Activated T-helper 2 cell treated with anti-CD3 and anti-CD28 coated beads, Interferon-gamma antibody, Interleukin-2, Interleukin-4, amounts not matched to agents 10 μg/mL and 5 μg/mL and 100 μg/mL, durations not matched to agents 14 hours and 24 hours and 36 hours (primary cell): Measurements from ENCODE around the gene LUZP1. TPM values are rescaled to one million over a fixed set of nuclear protein-coding genes. Genes with fewer than 3 reads are reported as not detected.

ENCODE experiments used
- DNase-seq: peaks from one replicate; pipeline ENCODE4 v3.0.0; 2021; ENCODE audit warnings: low spot score
- H3K27ac Mint-ChIP-seq: one replicate; pipeline ENCODE4 v1.8.0; 2021; ENCODE audit warnings: mixed read lengths
- H3K27me3 Mint-ChIP-seq: one replicate; pipeline ENCODE4 v1.8.0; 2021; ENCODE audit warnings: low read depth, mixed read lengths
- H3K36me3 Mint-ChIP-seq: one replicate; pipeline ENCODE4 v1.8.0; 2021; ENCODE audit warnings: low read depth, mixed read lengths
- H3K4me1 Mint-ChIP-seq: one replicate; pipeline ENCODE4 v1.8.0; 2021; ENCODE audit warnings: low read depth, mixed read lengths
- H3K4me3 Mint-ChIP-seq: one replicate; pipeline ENCODE4 v1.8.0; 2021; ENCODE audit warnings: low read depth, mild to moderate bottlenecking, moderate library complexity, mixed read lengths
- H3K9me3 Mint-ChIP-seq: one replicate; pipeline ENCODE4 v1.8.0; 2021; ENCODE audit warnings: mixed read lengths
- intact Hi-C: fragments of 100-400 bp; cut with micrococcal nuclease; formaldehyde crosslinking; loops from one replicate; pipeline ENCODE4 v1.15.1; 2023
- total RNA-seq: library from RNA; stranded (reverse); gene quantifications from 2 replicates; pipeline ENCODE4 v1.2.3, GENCODE V29; 2022

The LUZP1 gene
- total RNA-seq, 1 donor from 2014 or later = 21.6 TPM

DNA sequence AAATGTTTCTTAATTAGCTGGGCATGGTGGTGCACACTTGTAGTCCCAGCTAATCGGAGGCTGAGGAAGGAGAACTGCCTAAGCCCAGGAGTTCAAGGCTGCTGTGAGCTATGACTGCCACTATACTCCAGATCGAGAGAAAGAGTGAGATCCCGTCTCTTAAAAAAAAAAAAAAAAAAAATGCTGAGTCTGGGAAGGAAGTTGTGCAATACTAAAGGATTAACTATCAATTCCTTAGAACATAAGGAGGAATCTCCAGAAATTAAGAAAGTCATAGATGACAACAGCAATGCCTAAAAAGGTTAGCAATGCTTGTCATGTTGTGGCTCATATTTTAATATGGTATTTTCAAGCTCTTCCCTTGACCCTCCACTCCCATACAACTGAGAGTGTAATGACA, 5.3 kb downstream of the LUZP1 start:
- H3K27me3 Mint-ChIP-seq = peaks cover 2% of the 10 kb centered on the region
- no peaks in the 10 kb centered on the region for H3K9me3 Mint-ChIP-seq
- H3K36me3 Mint-ChIP-seq = peaks cover 3% of the 10 kb centered on the region
- no peak overlapping the region for H3K4me3 Mint-ChIP-seq
- DNase-seq = no peak
- no peak overlapping the region for H3K27ac Mint-ChIP-seq
- intact Hi-C loops = no loop called here
- H3K4me1 Mint-ChIP-seq = peaks cover 13% of the 10 kb centered on the region

DNA sequence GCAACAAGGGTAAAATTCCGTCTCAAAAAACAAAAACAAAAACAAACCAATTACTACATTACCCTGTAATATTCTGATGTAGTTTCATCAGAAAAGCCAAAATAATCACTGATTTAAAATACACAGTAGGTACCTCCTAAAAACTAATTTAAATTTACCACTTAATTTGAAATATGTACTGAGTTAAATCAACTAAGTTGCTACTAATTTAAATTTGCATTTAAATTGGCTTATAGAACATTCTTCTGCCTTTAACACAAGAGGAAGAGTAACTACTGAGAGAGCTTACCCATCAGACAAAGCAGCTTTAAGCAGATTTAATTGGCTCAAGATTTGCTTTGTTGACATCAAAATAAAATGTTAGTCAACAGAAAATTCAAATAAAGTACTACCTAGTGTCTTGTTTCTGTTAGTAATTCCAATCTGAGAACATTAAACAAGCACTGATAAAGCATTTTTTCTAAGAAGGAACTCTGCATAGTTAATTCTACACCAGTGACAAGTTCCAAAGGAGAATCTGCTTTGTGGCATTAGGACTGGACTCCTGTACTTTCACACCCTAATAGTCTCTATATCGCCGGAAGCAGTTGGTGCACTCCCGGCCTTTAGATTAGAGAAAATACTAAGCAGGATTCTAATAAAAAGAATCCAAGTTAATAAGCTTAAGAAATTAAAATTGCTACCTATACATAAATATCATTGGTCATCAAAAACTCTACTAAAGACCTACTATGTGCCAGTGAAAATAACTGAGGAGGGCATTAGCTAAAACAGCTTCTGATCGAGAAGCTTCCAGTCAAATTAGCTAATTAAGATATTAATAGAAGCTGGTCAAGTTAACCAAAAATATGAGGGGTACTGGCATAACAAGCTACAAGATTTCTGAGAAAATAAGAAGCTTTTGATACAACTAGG, 8.4 kb downstream of the LUZP1 start:
- no peaks in the 10 kb centered on the region for H3K9me3 Mint-ChIP-seq
- intact Hi-C loops = no loop called here
- H3K36me3 Mint-ChIP-seq = peaks cover 3% of the 10 kb centered on the region
- H3K4me3 Mint-ChIP-seq = no peak overlapping the region
- H3K4me1 Mint-ChIP-seq = peaks cover 8% of the 10 kb centered on the region
- H3K27ac Mint-ChIP-seq = no peak overlapping the region
- H3K27me3 Mint-ChIP-seq = no peaks in the 10 kb centered on the region
- DNase-seq = no peak

DNA sequence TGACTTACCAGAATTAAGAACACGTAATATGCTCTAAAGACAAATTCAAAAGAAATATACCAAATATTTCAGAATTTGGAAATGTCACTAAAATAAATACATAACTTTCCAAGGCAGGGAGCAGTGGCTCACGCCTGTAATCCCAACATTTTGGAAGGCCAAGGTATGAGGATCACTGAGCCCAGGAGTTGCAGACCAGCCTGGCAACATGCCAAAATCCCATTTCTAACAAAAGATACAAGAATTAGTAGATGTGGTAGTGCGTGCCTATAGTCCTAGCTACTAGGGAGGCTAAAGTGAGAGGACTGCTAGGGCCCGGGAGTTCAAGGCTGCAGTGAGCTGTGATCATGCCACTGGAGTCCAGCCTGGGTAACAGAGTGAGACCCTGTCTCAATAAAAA, 11.7 kb downstream of the LUZP1 start:
- no peaks in the 10 kb centered on the region for H3K9me3 Mint-ChIP-seq
- no peak for DNase-seq
- no peaks in the 10 kb centered on the region for H3K36me3 Mint-ChIP-seq
- H3K4me3 Mint-ChIP-seq = no peak overlapping the region
- H3K27ac Mint-ChIP-seq = no peak overlapping the region
- intact Hi-C loops = no loop called here
- H3K4me1 Mint-ChIP-seq = peaks cover 10% of the 10 kb centered on the region
- no peaks in the 10 kb centered on the region for H3K27me3 Mint-ChIP-seq

DNA sequence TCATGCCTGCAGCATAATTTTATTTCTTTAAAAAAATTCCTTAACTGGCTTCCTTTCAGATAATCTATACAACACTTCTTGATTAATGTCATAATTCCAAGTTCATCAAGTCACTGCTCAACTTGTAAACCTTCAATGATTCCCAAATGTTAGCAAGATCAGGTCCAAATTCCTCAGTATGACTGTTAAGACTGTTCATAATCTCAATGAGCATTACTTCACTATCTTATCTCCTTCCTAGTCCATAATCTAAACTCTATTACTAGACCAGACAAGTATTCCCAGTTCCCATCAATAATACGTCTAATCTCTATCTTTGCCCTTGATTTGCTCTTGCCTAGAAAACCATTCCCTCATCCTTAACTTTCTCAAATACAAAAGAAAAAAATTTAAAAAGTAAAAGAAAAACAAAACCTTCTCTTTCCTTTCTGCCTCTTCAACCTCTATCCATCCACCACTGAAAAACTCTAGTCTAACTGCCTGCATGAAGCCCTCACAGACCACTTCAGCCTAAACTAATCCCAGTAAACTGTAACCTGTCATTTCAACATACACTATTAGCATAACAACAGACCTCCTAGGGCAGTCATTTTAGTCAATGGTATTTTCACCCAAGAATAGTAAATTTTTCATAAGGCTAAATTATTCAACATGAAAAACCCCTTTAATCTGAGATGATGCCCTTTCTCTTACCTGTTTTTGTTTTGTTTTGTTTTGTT, 15.5 kb downstream of the LUZP1 start:
- Mint-ChIP-seq H3K4me3 (no peak overlapping the region), H3K27ac (no peak overlapping the region), H3K27me3 (no peaks in the 10 kb centered on the region), H3K36me3 (peaks cover 5% of the 10 kb centered on the region), H3K4me1 (peaks cover 26% of the 10 kb centered on the region), H3K9me3 (no peaks in the 10 kb centered on the region)
- no peak for DNase-seq
- intact Hi-C loops = no loop called here

DNA sequence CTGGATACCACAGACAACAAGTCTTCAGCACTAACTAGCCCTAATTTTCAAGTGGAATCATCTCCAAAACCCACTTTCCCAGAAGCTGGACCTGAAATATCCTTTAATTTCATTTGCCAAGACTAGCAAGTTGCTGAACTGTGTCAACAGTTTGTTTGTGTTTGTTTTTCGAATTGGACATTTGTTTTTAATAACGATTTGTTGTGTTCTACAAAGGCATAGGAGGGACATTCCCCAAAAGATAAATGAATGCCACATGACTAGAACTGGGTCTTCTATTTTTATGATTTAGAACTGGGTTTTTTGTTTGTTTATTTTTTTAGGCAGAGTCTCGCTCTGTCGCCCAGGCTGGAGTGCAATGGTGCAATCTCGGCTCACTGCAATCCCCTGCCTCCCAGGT, 17.9 kb downstream of the LUZP1 start:
- Mint-ChIP-seq H3K27me3 (no peaks in the 10 kb centered on the region), H3K4me3 (no peak overlapping the region), H3K9me3 (no peaks in the 10 kb centered on the region), H3K36me3 (peaks cover 10% of the 10 kb centered on the region), H3K27ac (no peak overlapping the region), H3K4me1 (peaks cover 27% of the 10 kb centered on the region)
- intact Hi-C loops = no loop called here
- no peak for DNase-seq

DNA sequence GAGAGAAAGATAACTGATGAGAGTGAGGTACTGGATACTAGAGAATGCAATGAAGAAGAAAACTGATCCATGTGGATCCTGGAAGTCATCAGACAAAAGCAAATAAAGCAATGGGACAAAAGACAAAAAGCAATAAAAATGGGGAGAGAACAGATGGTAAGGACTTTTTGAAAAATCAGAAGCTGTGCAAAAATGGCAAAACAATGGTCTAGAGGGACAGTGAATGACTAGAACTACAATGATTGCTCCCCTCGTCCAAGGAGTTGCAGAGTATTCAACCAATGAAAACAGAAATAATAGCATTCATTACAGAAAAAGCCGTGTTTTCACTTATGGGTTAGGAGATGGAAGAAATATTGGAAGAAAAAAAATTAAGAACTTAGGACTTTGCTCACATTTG, 18.5 kb downstream of the LUZP1 start:
- Mint-ChIP-seq H3K4me1 (peaks cover 25% of the 10 kb centered on the region), H3K9me3 (no peaks in the 10 kb centered on the region), H3K4me3 (no peak overlapping the region), H3K27ac (no peak overlapping the region), H3K36me3 (peaks cover 10% of the 10 kb centered on the region), H3K27me3 (no peaks in the 10 kb centered on the region)
- intact Hi-C loops = no loop called here
- no peak for DNase-seq

DNA sequence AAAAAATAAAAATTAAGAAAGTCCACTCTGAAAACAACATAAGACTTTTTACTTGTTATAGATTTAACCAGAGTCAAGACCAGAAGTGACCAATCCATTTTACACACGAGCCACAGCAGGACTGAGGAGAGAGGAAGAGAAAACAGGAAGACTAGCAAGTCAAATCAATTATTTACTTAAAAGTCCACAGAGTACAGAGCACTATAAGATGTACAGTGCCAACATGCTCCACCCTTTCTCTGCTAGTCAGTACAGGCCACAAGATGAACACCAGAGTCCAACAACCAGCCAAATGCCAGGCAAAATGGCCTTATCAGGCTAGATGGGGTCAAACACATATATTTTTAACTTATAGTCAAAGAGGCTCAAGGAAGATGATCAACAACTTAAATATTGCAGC, 19.5 kb downstream of the LUZP1 start:
- intact Hi-C loops = loop anchor here (2.0 kb wide), 2 partner anchors 20 to 38 kb away; partner anchors contain the start of gene LUZP1
- Mint-ChIP-seq H3K27me3 (no peaks in the 10 kb centered on the region), H3K4me1 (peaks cover 29% of the 10 kb centered on the region), H3K4me3 (no peak overlapping the region), H3K36me3 (peaks cover 10% of the 10 kb centered on the region), H3K9me3 (no peaks in the 10 kb centered on the region), H3K27ac (peak overlapping the region; percentile 13)
- DNase-seq = no peak

DNA sequence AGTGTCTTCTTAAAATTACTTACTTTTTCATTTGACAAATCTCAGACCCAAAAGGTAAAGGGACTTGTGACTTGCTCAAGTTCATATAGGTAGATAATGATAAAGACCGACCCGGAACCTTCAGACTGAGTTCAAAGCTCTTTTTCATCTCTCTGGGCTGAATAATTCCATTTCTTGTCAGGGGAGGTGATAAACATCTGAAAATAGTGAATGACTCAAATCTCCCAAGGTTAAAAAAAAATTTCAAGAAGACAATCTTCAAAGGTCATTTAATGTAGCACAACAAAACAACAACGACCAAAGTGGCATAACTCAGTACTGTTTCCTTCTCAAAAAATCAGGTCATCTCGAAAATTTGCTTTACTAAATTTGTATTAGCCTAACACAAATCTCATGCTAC, 20.6 kb downstream of the LUZP1 start:
- Mint-ChIP-seq H3K36me3 (peaks cover 10% of the 10 kb centered on the region), H3K27ac (peak overlapping the region; percentile 76), H3K9me3 (no peaks in the 10 kb centered on the region), H3K4me1 (peaks cover 25% of the 10 kb centered on the region), H3K4me3 (peak overlapping the region; percentile 13), H3K27me3 (no peaks in the 10 kb centered on the region)
- DNase-seq = no peak
- intact Hi-C loops = loop anchor here (1.0 to 2.0 kb wide), 3 partner anchors 21 to 45 kb away; partner anchors contain the start of gene LUZP1

DNA sequence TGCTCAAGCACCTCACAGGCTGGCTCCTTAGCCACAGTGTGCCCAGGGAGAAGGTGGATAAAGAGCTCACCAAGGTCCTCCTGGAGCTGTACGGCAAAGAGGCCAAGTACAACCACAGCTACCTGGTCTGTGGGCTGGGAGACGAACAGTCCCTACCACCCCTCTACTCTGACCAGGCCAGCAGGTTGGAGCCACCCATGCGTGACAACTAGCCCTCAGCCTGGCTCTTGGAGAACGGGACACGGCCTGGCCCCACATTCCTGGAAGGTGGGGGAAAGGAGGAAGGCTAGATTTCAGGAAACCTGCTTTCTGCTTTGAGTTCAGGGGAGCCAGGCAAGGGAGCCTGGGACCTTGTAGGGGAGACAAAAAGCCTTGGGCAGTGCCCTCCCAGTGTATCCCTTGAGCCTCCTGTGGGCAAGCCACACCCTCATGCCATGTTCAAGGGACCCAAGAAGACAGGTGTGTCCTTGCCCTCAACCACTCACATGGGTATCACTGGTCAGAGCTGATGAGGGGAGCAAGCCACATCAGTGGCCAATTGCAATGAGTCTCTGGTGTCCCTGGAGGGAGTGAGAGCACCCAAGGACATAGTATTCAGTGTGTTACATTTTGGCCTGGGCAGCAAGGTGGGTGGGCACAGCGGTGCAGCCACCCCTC, 27.6 kb downstream of the LUZP1 start:
- Mint-ChIP-seq H3K27ac (no peak overlapping the region), H3K4me1 (peaks cover 11% of the 10 kb centered on the region), H3K36me3 (no peaks in the 10 kb centered on the region), H3K9me3 (no peaks in the 10 kb centered on the region), H3K27me3 (no peaks in the 10 kb centered on the region), H3K4me3 (no peak overlapping the region)
- intact Hi-C loops = no loop called here
- no peak for DNase-seq

DNA sequence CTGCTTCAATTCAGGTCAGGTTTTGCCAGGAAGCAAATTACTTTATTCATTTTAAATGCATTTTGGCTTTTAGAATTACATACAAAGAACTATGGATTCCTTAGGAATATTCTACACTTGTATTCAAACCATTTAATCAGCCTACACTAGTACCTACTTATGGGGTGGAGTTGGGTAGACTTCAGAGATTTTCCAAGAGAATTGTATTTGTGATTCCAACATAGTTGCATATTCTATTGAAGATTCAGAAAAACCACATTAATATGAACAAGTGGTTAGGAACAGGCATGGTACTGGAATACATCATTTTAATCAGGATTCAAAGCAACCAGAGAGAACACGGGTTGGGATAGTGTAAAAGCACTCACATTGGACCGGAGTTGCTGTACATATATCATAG, 33.4 kb downstream of the LUZP1 start:
- no peak for DNase-seq
- H3K27ac Mint-ChIP-seq = no peak overlapping the region
- intact Hi-C loops = no loop called here
- no peaks in the 10 kb centered on the region for H3K9me3 Mint-ChIP-seq
- H3K4me3 Mint-ChIP-seq = no peak overlapping the region
- peaks cover 14% of the 10 kb centered on the region for H3K4me1 Mint-ChIP-seq
- H3K36me3 Mint-ChIP-seq = peaks cover 3% of the 10 kb centered on the region
- no peaks in the 10 kb centered on the region for H3K27me3 Mint-ChIP-seq

DNA sequence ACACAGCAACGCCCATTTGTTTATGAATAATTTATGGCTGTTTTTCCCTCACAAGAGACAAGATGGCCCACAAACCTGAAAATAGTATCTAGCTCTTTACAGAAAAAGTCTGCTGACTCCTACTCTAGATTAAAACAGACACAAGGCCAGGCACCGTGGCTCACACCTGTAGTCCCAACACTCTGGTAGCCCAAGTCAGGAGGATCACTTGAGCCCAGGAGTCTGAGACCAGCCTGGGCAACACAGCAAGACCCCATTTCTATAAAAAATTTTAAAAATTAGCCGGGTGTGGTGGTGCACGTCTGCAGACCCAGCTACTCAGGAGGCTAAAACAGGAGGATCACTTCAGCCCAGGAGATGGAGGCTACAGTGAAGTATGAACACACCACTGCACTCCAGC, 34.6 kb downstream of the LUZP1 start:
- Mint-ChIP-seq H3K27ac (no peak overlapping the region), H3K27me3 (no peaks in the 10 kb centered on the region)

DNA sequence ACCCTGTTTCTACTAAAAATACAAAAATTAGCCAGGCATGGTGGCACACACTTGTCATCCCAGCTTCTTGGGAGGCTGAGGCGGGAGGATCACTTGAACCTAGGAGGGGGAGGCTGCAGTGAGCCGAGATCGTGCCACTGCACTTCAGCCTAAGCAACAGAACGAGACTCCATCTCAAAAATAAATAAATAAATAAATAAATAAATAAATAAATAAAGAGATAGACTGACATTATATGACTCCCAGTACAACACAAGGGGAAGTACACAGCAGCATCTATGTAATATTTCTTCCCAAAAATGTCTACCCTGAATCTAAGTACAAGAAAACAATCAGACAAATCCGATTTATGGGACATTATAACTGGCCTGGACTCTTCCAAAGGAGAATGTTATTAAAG, 35.1 kb downstream of the LUZP1 start:
- intact Hi-C loops = no loop called here
- H3K9me3 Mint-ChIP-seq = no peaks in the 10 kb centered on the region
- no peak for DNase-seq
- H3K27ac Mint-ChIP-seq = no peak overlapping the region
- peaks cover 8% of the 10 kb centered on the region for H3K4me1 Mint-ChIP-seq
- peaks cover 3% of the 10 kb centered on the region for H3K36me3 Mint-ChIP-seq
- H3K27me3 Mint-ChIP-seq = no peaks in the 10 kb centered on the region
- H3K4me3 Mint-ChIP-seq = no peak overlapping the region

More for the DNA sequence above, 34.6 kb downstream of the LUZP1 start:
- no peak for DNase-seq
- Mint-ChIP-seq H3K36me3 (peaks cover 3% of the 10 kb centered on the region), H3K4me3 (no peak overlapping the region), H3K9me3 (no peaks in the 10 kb centered on the region), H3K4me1 (peaks cover 9% of the 10 kb centered on the region)
- intact Hi-C loops = no loop called here

DNA sequence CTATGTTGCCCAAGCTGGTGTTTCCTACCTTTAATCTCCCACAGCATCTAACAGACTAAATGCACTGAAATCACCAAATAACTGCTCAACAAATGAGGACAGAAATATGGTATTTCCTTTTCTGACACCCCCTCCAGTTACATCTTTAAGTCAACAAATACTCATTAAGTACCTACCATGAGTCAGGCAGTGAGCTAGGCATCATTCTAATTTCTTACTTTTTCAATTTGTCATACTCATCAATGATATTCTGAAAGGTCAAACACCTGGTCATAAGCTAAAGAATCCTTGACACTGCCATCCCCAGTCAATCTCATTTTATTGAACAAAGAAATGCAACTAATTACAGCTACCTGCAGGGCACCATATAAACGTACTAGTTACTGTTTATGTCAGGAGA, 36.6 kb downstream of the LUZP1 start:
- Mint-ChIP-seq H3K4me1 (peaks cover 8% of the 10 kb centered on the region), H3K27ac (no peak overlapping the region), H3K4me3 (no peak overlapping the region), H3K9me3 (no peaks in the 10 kb centered on the region), H3K27me3 (no peaks in the 10 kb centered on the region), H3K36me3 (peaks cover 3% of the 10 kb centered on the region)
- DNase-seq = no peak
- intact Hi-C loops = no loop called here
